CD4-positive, alpha-beta memory T cell (primary cell): Measurements from ENCODE around the gene CACNA2D2. TPM values are rescaled to one million over a fixed set of nuclear protein-coding genes. Genes with fewer than 3 reads are reported as not detected.
A peak's percentile ranks its signal among the peaks of the same experiment; 100 is the strongest.

Source experiments
- CTCF ChIA-PET: fragments of 350-600 bp; sonication (Branson Sonifier 250); formaldehyde crosslinking; loops from one replicate; lab custom pipeline; 2021; ENCODE audit warnings: inconsistent platforms; ENCODE audit not compliant: partially characterized antibody; lab: Charles Lee
- POLR2A ChIA-PET: fragments of 350-600 bp; sonication (Branson Sonifier 250); formaldehyde crosslinking; loops from one replicate; lab custom pipeline; 2021; ENCODE audit not compliant: partially characterized antibody; lab: Charles Lee
- DNase-seq, 5 donors: peaks; one replicate each; pipeline versions ENCODE4 v3.0.0 to v3.0.0-alpha.2; 2020 to 2022; ENCODE audit warnings: mixed read lengths in 1 of 5
- H3K27ac ChIP-seq: one replicate; pipeline ENCODE4 v1.7.0; 2013; ENCODE audit warnings: low read depth, low read length
- H3K27me3 ChIP-seq: 2 replicates; pipeline ENCODE4 v1.7.0; 2013; ENCODE audit warnings: mild to moderate bottlenecking, low read length, moderate library complexity; ENCODE audit not compliant: insufficient read depth
- H3K36me3 ChIP-seq: 2 replicates; pipeline ENCODE4 v1.7.0; 2013; ENCODE audit warnings: mild to moderate bottlenecking, low read length, moderate library complexity; ENCODE audit not compliant: insufficient read depth
- H3K4me1 ChIP-seq: 2 replicates; pipeline ENCODE4 v1.7.0; 2013; ENCODE audit warnings: mild to moderate bottlenecking, low read length, moderate library complexity; ENCODE audit not compliant: insufficient read depth
- H3K4me3 ChIP-seq, 2 donors: one replicate each; pipeline ENCODE4 v1.7.0; 2013; ENCODE audit warnings: low read length in 2 of 2, mild to moderate bottlenecking in 1 of 2
- H3K9me3 ChIP-seq, 2 donors: one replicate each; pipeline ENCODE4 v1.7.0; 2013; ENCODE audit warnings: low read length in 2 of 2, control low read depth in 1 of 2; ENCODE audit not compliant: control insufficient read depth in 1 of 2
- H3K27ac Mint-ChIP-seq, 7 donors: one replicate each; pipeline ENCODE4 v1.8.0; 2020 to 2021; ENCODE audit warnings: mixed read lengths in 7 of 7, mild to moderate bottlenecking in 6 of 7, inconsistent platforms in 3 of 7, moderate library complexity in 3 of 7
- H3K27me3 Mint-ChIP-seq, 2 donors: one replicate each; pipeline ENCODE4 v1.8.0; 2020 to 2021; ENCODE audit warnings: mixed read lengths in 2 of 2
- H3K36me3 Mint-ChIP-seq, 2 donors: one replicate each; pipeline ENCODE4 v1.8.0; 2020 to 2021; ENCODE audit warnings: mixed read lengths in 2 of 2, inconsistent platforms in 1 of 2, mild to moderate bottlenecking in 1 of 2
- H3K4me1 Mint-ChIP-seq, 4 donors: one replicate each; pipeline ENCODE4 v1.8.0; 2020 to 2021; ENCODE audit warnings: mixed read lengths in 4 of 4, mild to moderate bottlenecking in 1 of 4
- H3K4me3 Mint-ChIP-seq, 8 donors: one replicate each; pipeline ENCODE4 v1.8.0; 2020 to 2021; ENCODE audit warnings: mixed read lengths in 8 of 8, mild to moderate bottlenecking in 7 of 8, moderate library complexity in 6 of 8, inconsistent platforms in 3 of 8
- H3K9me3 Mint-ChIP-seq, 8 donors: one replicate each; pipeline ENCODE4 v1.8.0; 2020 to 2021; ENCODE audit warnings: mixed read lengths in 8 of 8, mild to moderate bottlenecking in 5 of 8, inconsistent platforms in 3 of 8, moderate library complexity in 1 of 8
- intact Hi-C: fragments of 100-400 bp; cut with micrococcal nuclease; formaldehyde crosslinking; loops from one replicate; pipeline ENCODE4 v1.15.1; 2023
- polyA plus RNA-seq, 2 donors: library from polyadenylated mRNA; unstranded; fragments of 300-500 nt; fragmentation: Illumina TruSeq; gene quantifications; one replicate each; pipeline ENCODE4 v1.2.3, GENCODE V29; 2021
- total RNA-seq, 2 experiments: library from RNA; stranded (reverse); gene quantifications; one replicate each; pipeline ENCODE4 v1.2.3, GENCODE V29; 2021

CACNA2D2 gene
- total and polyA plus RNA-seq, 4 experiments from 2014 or later: 0.24 to 1.9 (median 1.7) TPM; not detected in 1

DNA sequence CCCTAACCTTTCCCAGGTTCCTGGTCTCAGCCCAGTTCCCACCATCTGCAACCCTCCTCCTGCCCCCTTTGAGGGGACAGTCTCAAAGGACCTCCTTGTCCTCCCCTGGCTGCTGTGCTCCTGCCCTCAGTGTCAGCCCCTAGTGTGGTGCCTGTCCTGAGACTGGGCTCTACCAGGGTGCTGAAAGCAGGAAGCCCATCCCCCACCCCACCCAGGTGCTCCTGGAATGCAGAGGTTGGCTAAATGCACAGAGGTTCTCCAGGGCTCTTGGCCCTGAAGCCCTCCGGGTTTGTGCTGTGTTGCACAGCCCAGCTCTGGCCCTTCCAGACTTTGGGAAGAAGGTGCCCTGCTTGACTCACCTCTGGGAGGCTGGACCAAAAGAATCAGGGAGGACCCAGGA, 42.3 kb upstream of the CACNA2D2 start:
- Mint-ChIP-seq H3K36me3 (no peaks in the 10 kb centered on the region), H3K27ac (no peak overlapping the region), H3K27me3 (peaks cover 0 to 3% of the 10 kb centered on the region in 2 donors), H3K4me3 (no peak overlapping the region), H3K4me1 (no peaks in the 10 kb centered on the region), H3K9me3 (no peaks in the 10 kb centered on the region)
- DNase-seq: no peak
- Histone ChIP-seq H3K4me3 (no peak overlapping the region), H3K9me3 (no peaks in the 10 kb centered on the region), H3K27me3 (no peaks in the 10 kb centered on the region), H3K36me3 (no peaks in the 10 kb centered on the region), H3K27ac (no peak overlapping the region), H3K4me1 (no peaks in the 10 kb centered on the region)
- intact Hi-C loops: no loop called here
- CTCF ChIA-PET: interaction anchor here (0.7 to 1.3 kb wide), 2 partner anchors 175 to 202 kb away, joined by 3 read pairs; no protein-coding TSS in a partner anchor
- POLR2A ChIA-PET: no interaction called here

DNA sequence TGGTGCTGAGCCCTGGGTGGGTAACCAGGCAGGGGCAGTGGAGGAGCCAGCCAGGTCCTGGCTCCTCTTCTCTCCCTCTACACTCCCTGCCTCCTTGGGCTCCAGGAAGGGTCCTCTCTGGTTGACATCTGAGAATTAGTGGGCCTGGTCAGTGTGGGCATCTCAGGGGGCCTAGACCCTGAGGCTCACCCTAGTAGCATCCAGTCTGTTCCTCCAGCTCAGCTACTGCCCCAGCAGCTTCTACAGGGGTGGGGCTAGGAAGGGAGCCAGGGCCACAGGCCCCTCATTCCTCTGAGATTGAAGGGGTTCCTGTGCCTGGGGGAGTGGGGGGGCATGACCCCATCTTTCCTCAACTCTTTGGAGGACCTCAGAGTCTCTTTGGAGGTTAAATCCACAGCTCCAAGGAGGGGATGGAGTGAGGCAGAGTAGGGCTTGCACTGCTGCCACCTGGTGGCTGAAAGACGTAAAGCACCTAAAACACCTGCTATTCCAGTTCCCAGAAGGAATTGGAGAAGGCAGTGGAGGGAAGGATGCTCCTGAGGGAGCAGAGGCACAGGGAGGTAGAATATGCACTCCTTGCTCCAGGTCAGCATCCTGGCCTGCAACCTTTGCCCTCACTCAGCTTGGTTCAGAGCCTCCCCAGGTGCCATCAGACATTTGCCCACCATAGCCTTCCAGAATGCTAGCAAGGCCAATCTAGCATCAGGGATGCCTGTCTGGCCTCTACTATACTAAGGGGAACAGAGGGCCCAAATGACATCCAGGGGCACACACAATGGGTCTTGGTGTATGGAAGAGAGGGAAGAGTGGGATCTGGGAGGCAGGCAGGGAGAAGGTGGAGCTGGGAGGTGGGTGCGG, 39.0 kb upstream of the CACNA2D2 start:
- intact Hi-C loops: loop anchor here (1.0 kb wide), 1 partner anchor 195 kb away; no protein-coding TSS in a partner anchor

DNA sequence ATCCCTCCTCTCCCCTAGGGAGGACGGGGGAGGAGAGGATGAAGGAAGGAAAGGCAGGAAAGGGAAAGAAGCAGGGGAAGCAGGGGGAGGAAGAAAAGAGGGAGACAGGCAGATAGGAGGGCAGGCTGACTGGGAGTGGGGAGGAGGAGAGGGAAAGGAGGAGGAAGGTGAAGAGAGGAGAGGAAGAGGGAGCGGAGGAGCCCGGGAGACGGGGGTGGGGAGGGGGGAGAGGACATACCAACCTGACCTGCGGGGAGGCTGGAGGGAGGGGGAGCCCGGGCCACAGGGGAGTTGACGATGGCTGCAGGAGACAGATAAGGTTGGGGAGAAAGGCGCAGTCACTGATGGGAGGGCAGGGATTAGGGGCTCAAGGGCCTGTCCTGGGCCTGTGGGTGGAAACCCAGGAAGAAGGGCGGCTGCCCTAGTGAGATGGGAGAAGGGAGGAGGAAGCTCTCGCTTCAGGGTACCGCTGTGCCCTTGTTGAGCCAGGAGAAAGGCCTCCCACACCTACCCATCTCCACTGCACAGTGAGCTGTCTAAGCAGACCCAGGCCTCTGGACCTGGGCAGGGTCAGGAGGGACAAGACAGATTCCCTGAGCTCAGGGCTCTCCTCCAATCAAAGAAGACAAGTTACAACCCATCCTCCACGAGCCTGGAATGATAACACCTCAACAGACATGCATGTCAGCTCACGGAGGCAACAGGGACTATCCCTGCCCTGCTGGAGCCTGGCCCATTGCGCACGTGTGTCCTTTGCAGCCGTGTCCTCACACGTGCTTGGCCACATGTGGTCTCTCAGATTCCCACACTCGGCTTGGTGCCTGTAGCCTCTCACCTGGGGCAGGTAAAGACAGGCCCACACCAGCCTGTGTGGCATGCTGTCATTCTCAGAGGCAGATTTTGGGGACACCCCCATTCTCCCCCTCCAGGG, 36.2 kb upstream of the CACNA2D2 start:
- no peaks in the 10 kb centered on the region for H3K9me3 Mint-ChIP-seq
- ChIA-PET POLR2A (no interaction called here), CTCF (interaction anchor here (1.3 to 5.6 kb wide), 2 partner anchors 10 to 101 kb away, joined by 5 to 41 read pairs; no protein-coding TSS in a partner anchor)
- no peaks in the 10 kb centered on the region for H3K36me3 Mint-ChIP-seq
- peaks cover 5 to 6% of the 10 kb centered on the region in 2 donors for H3K27me3 Mint-ChIP-seq
- no peak overlapping the region for H3K4me3 ChIP-seq
- H3K9me3 ChIP-seq: no peaks in the 10 kb centered on the region
- no peaks in the 10 kb centered on the region for H3K4me1 ChIP-seq
- no peak for DNase-seq
- intact Hi-C loops: no loop called here
- no peak overlapping the region for H3K4me3 Mint-ChIP-seq
- H3K27ac Mint-ChIP-seq: no peak overlapping the region
- no peak overlapping the region for H3K27ac ChIP-seq
- H3K4me1 Mint-ChIP-seq: no peaks in the 10 kb centered on the region
- H3K36me3 ChIP-seq: no peaks in the 10 kb centered on the region
- no peaks in the 10 kb centered on the region for H3K27me3 ChIP-seq

More for the DNA sequence above, 39.0 kb upstream of the CACNA2D2 start:
- no peaks in the 10 kb centered on the region for H3K27me3 ChIP-seq
- Mint-ChIP-seq H3K27me3 (peaks cover 3% of the 10 kb centered on the region in 2 donors), H3K4me3 (peak overlapping the region in 1 of 8 donors; percentile 15), H3K36me3 (no peaks in the 10 kb centered on the region), H3K9me3 (no peaks in the 10 kb centered on the region), H3K27ac (no peak overlapping the region), H3K4me1 (no peaks in the 10 kb centered on the region)
- no peak overlapping the region for H3K4me3 ChIP-seq
- CTCF ChIA-PET: interaction anchor here (0.5 to 5.6 kb wide), 36 partner anchors 9 to 1417 kb away, joined by 3 to 46 read pairs (median 5); partner anchors contain the start of genes C3orf18, CISH, CYB561D2 and NPRL2
- H3K9me3 ChIP-seq: no peaks in the 10 kb centered on the region
- H3K27ac ChIP-seq: no peak overlapping the region
- DNase-seq: peak; percentile 48 to 65 (median 52)
- no peaks in the 10 kb centered on the region for H3K4me1 ChIP-seq
- H3K36me3 ChIP-seq: no peaks in the 10 kb centered on the region
- POLR2A ChIA-PET: interaction anchor here (0.5 to 1.4 kb wide), 5 partner anchors 24 to 605 kb away, joined by 4 to 7 read pairs (median 4); partner anchors contain the start of genes CYB561D2 and NPRL2

- intact Hi-C loops: no loop called here
- DNase-seq: no peak
- Mint-ChIP-seq H3K27me3 (peaks cover 5 to 7% of the 10 kb centered on the region in 2 donors), H3K9me3 (no peaks in the 10 kb centered on the region), H3K4me3 (no peak overlapping the region), H3K27ac (peak overlapping the region in 1 of 7 donors; percentile 17), H3K36me3 (no peaks in the 10 kb centered on the region), H3K4me1 (no peaks in the 10 kb centered on the region)
- POLR2A ChIA-PET: interaction anchor here (0.6 kb wide), 1 partner anchor 1108 kb away, joined by 3 read pairs; the partner anchor contains the start of gene NICN1
- H3K36me3 ChIP-seq: no peaks in the 10 kb centered on the region
- H3K4me1 ChIP-seq: no peaks in the 10 kb centered on the region
- CTCF ChIA-PET: interaction anchor here (1.1 to 2.1 kb wide), 2 partner anchors 12 to 19 kb away, joined by 3 to 7 read pairs; no protein-coding TSS in a partner anchor
- no peak overlapping the region for H3K4me3 ChIP-seq
- H3K27ac ChIP-seq: no peak overlapping the region
- no peaks in the 10 kb centered on the region for H3K27me3 ChIP-seq
- no peaks in the 10 kb centered on the region for H3K9me3 ChIP-seq
Observed at GRCh38 chr3:50537421-50538129, 34.1 kb upstream of the CACNA2D2 start.

- Histone ChIP-seq H3K36me3 (no peaks in the 10 kb centered on the region), H3K27ac (no peak overlapping the region), H3K4me3 (no peak overlapping the region), H3K9me3 (no peaks in the 10 kb centered on the region), H3K27me3 (no peaks in the 10 kb centered on the region), H3K4me1 (no peaks in the 10 kb centered on the region)
- no peak for DNase-seq
- ChIA-PET POLR2A (no interaction called here), CTCF (interaction anchor here (2.1 kb wide), 1 partner anchor 13 kb away, joined by 7 read pairs; no protein-coding TSS in a partner anchor)
- no peaks in the 10 kb centered on the region for H3K9me3 Mint-ChIP-seq
- H3K4me3 Mint-ChIP-seq: no peak overlapping the region
- H3K36me3 Mint-ChIP-seq: no peaks in the 10 kb centered on the region
- H3K27me3 Mint-ChIP-seq: peaks cover 5 to 10% of the 10 kb centered on the region in 2 donors
- intact Hi-C loops: no loop called here
- peak overlapping the region in 1 of 7 donors; percentile 41 for H3K27ac Mint-ChIP-seq
- no peaks in the 10 kb centered on the region for H3K4me1 Mint-ChIP-seq
Observed at GRCh38 chr3:50536471-50537180, 33.2 kb upstream of the CACNA2D2 start.

GRCh38 chr3:50534681-50535330, 31.4 kb upstream of the CACNA2D2 start:
- no peak for DNase-seq
- Mint-ChIP-seq H3K4me3 (no peak overlapping the region), H3K9me3 (no peaks in the 10 kb centered on the region), H3K27ac (no peak overlapping the region), H3K4me1 (no peaks in the 10 kb centered on the region), H3K27me3 (peaks cover 5 to 11% of the 10 kb centered on the region in 2 donors), H3K36me3 (no peaks in the 10 kb centered on the region)
- ChIA-PET POLR2A (no interaction called here), CTCF (interaction anchor here (1.1 to 1.6 kb wide), 2 partner anchors 16 to 341 kb away, joined by 3 to 6 read pairs; no protein-coding TSS in a partner anchor)
- no peak overlapping the region for H3K27ac ChIP-seq
- no peaks in the 10 kb centered on the region for H3K9me3 ChIP-seq
- H3K27me3 ChIP-seq: no peaks in the 10 kb centered on the region
- H3K36me3 ChIP-seq: no peaks in the 10 kb centered on the region
- H3K4me1 ChIP-seq: no peaks in the 10 kb centered on the region
- intact Hi-C loops: no loop called here
- H3K4me3 ChIP-seq: no peak overlapping the region
